ENCODE results near the gene TEX51.

DNA sequence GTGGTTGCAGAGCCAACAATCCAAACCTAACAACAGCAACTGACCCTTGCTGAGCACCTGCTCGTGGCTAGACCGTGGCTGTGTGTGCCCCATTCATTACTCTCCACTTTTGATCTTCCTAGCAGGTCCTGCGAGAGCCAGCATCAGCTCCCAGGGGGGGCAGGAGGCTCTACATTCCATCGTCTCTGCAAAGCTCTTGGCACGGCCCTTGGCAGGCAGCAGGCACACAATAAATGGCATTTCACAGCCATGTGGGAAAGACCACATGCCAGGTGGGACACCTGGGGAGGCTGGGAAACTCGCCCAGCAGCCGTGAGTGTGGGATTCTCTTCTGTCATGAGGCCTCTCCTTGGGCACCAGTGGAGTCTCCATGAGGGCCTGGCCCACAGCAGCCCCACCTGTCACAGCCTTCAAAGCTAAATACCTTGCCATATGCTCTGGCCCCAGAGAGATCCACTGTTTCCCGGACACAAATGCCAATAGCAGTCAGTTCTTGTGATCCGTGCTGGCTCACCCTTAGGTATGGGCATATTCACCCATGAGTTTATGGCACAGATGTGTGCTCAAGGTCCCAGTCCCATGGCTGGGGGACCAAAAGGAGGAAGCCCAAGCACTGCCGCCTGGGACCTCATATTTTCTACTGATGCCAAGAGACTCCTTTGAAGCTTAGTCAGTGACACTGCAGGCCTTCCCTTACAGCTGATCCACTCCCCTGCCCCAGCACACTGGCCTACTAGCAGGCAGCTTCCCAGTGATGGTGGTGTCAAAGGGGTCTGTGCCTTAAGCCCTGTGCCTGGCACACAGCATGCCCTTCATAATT lies 6.8 kb upstream of the TEX51 start:
- TF ChIP-seq MXI1 (IDR thresholded peaks at IDR 0.05; ENCODE audit: borderline replicate concordance, low read depth, low read length) (no peak), POLR2A (IDR thresholded peaks at IDR 0.05; ENCODE audit: low read depth, low read length) (no peak)
- TF ChIP-seq, protein P1, sequence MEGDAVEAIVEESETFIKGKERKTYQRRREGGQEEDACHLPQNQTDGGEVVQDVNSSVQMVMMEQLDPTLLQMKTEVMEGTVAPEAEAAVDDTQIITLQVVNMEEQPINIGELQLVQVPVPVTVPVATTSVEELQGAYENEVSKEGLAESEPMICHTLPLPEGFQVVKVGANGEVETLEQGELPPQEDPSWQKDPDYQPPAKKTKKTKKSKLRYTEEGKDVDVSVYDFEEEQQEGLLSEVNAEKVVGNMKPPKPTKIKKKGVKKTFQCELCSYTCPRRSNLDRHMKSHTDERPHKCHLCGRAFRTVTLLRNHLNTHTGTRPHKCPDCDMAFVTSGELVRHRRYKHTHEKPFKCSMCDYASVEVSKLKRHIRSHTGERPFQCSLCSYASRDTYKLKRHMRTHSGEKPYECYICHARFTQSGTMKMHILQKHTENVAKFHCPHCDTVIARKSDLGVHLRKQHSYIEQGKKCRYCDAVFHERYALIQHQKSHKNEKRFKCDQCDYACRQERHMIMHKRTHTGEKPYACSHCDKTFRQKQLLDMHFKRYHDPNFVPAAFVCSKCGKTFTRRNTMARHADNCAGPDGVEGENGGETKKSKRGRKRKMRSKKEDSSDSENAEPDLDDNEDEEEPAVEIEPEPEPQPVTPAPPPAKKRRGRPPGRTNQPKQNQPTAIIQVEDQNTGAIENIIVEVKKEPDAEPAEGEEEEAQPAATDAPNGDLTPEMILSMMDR (conservative IDR thresholded peaks at IDR 0.05; ENCODE audit: low read depth, low read length), result no peak

All from IMR-90 (cell line).